Articular chondrocyte of knee joint (primary cell): ENCODE results near the gene IL10RB. TPM values are rescaled to one million over a fixed set of nuclear protein-coding genes. Genes with fewer than 3 reads are reported as not detected.

Experiments used
- total RNA-seq: library from RNA; depleted of rRNA; stranded (reverse); fragments of >200 nt; gene quantifications from 2 replicates; pipeline ENCODE4 v1.2.3, GENCODE V29; 2012

Gene IL10RB
- 60.6 and 65.7 TPM in 2 replicates for total RNA-seq

GRCh38 chr21:33266050-33266788 is at the start of gene IL10RB:
Gene IL10RB, plus strand, starts transcription at chr21:33266367. Its CDS starts 99 bp downstream, at chr21:33266466.

GRCh38 chr21:33229784-33230544 is 36.2 kb upstream of the IL10RB start, which contains the start of gene IFNAR2:
Gene IFNAR2, plus strand, starts transcription at chr21:33229938. Its CDS starts 11,985 bp downstream, at chr21:33241923.

GRCh38 chr21:33324291-33325221 is 58.4 kb downstream of the IL10RB start, which contains the start of gene IFNAR1:
Gene IFNAR1, plus strand, starts transcription at chr21:33324970. Its CDS starts 86 bp downstream, at chr21:33325056.

Other genes starting within 250 kb of the IL10RB start
- not detected in 2 replicates for gene OLIG2, start 240.4 kb upstream of the IL10RB start, total RNA-seq
- not detected in 2 replicates for gene OLIG1, start 196.2 kb upstream of the IL10RB start, total RNA-seq
- 7.2 and 7.9 TPM in 2 replicates for gene IFNAR2, start 36.4 kb upstream of the IL10RB start, total RNA-seq
- gene IFNAR1, start 58.6 kb downstream of the IL10RB start, total RNA-seq: 35.4 and 38.8 TPM in 2 replicates
- 38.2 and 40.9 TPM in 2 replicates for gene IFNGR2, start 137.0 kb downstream of the IL10RB start, total RNA-seq
- gene TMEM50B, start 213.6 kb downstream of the IL10RB start, total RNA-seq: 39.3 and 43.4 TPM in 2 replicates
- gene DNAJC28, start 225.3 kb downstream of the IL10RB start, total RNA-seq: 3.1 and 3.5 TPM in 2 replicates